Thyroid gland (tissue), 4 donors: ENCODE results near the gene GABRP.

Experiments used
- CTCF ChIP-seq, 6 experiments: fragments of 200-600 bp in 3 of 6; fragments of 450-650 bp in 3 of 6; sonication (generic) in 3 of 6; IDR thresholded peaks; one replicate each; pipeline ENCODE4 v1.5.1; 2016 to 2019; ENCODE audit warnings: antibody characterized with exemption in 6 of 6, mild to moderate bottlenecking in 2 of 6, inconsistent platforms in 1 of 6, moderate library complexity in 1 of 6
- POLR2A ChIP-seq, 2 donors: fragments of 450-650 bp; IDR thresholded peaks; one replicate each; pipeline ENCODE4 v1.6.1; 2017; ENCODE audit warnings: antibody characterized with exemption in 2 of 2, mild to moderate bottlenecking in 2 of 2, moderate library complexity in 1 of 2

- TF ChIP-seq CTCF (IDR thresholded peaks at IDR 0.05) (no peak), POLR2A (IDR thresholded peaks at IDR 0.05) (no peak)
These were observed 77.5 kb downstream of the GABRP start for GRCh38 chr5:170860818-170861666.
